Psoas muscle (tissue), 8 donors: ENCODE measurements around the gene SH3BP4. TPM values are rescaled to one million over a fixed set of nuclear protein-coding genes. Genes with fewer than 3 reads are reported as not detected.

ENCODE experiments used
- ATAC-seq, 4 donors: fragments of 200-7000 bp; cut with Tn5 transposase; one replicate each; pipeline ENCODE4 v1.9.1; 2020; ENCODE audit warnings: moderate library complexity in 3 of 4, mild to moderate bottlenecking in 2 of 4
- DNase-seq, 2 donors: peaks; one replicate each; pipeline ENCODE4 v3.0.0-alpha.2; 2020
- H3K27ac ChIP-seq: fragments of 200-600 bp; one replicate; pipeline ENCODE4 v1.8.0; 2022
- H3K27me3 ChIP-seq, 3 donors: fragments of 200-600 bp in 1 of 3; one replicate each; pipeline versions ENCODE4 v1.6.1 to v1.8.0; 2013 to 2022; ENCODE audit warnings: low read length in 2 of 3, mild to moderate bottlenecking in 2 of 3, moderate library complexity in 1 of 3; ENCODE audit not compliant: insufficient read depth in 3 of 3
- H3K36me3 ChIP-seq, 2 donors: fragments of 200-600 bp in 1 of 2; one replicate each; pipeline versions ENCODE4 v1.6.1 to v1.8.0; 2013 to 2022; ENCODE audit warnings: low read depth in 1 of 2, mild to moderate bottlenecking in 1 of 2, moderate library complexity in 1 of 2; ENCODE audit not compliant: insufficient read depth in 1 of 2
- H3K4me1 ChIP-seq: fragments of 200-600 bp; one replicate; pipeline ENCODE4 v1.8.0; 2022
- H3K4me3 ChIP-seq: fragments of 200-600 bp; one replicate; pipeline ENCODE4 v1.8.0; 2022; ENCODE audit warnings: mild to moderate bottlenecking
- H3K9me3 ChIP-seq: fragments of 200-600 bp; one replicate; pipeline ENCODE4 v1.8.0; 2022
- WGBS, 3 donors: extraction: QIAGEN DNeasy Blood & Tissue Kit; methylation state at CpG; one replicate each; pipeline versions ENCODE4 v1.1.6 to v1.1.7; 2013; 5-methylcytosine and 5-hydroxymethylcytosine counted together
- intact Hi-C, 2 donors: fragments of 100-400 bp; cut with DNase I; formaldehyde crosslinking; loops; one replicate each; pipeline versions ENCODE4 v1.11.0 to v1.14.2; 2022
- polyA plus RNA-seq, 3 donors: library from polyadenylated mRNA; stranded (reverse); fragments of 200-250 nt; gene quantifications; one replicate each; pipeline ENCODE4 v1.2.3, GENCODE V29; 2013
- total RNA-seq, 4 donors: library from RNA; stranded (reverse); fragmentation: NEBNext Ultra II Directional in 2 of 4; extraction: Animal tissue kit (Norgen Biotek cat#: 25700) in 2 of 4; gene quantifications; one replicate each; pipeline versions ENCODE4 v1.2.1 to v1.2.4, GENCODE V29; 2021 to 2023
- TF ChIP-seq, protein P1 (sequence below): fragments of 200-600 bp; IDR thresholded peaks from one replicate; pipeline ENCODE4 v1.8.0; 2022; ENCODE audit warnings: antibody characterized with exemption
- donor health status: healthy with polysubstance abuse.
- donor health status: DM: no; HTN: no; CAD: no; lungs with moderate emphysema.
- donor health status: Bipolar disorder and iron deficiency.
- donor health status: healthy.
- donor health status: DM: yes; HTN: yes; CAD: no.
- donor health status: DM: no; HTN: no; CAD: no.
- donor health status: DM: no; HTN: no; CAD: no.
- donor health status: DM: yes; HTN: yes; CAD: no.

SH3BP4 gene
- total and polyA plus RNA-seq, 7 donors, result 3.0 to 14.9 (median 9.4) TPM

DNA sequence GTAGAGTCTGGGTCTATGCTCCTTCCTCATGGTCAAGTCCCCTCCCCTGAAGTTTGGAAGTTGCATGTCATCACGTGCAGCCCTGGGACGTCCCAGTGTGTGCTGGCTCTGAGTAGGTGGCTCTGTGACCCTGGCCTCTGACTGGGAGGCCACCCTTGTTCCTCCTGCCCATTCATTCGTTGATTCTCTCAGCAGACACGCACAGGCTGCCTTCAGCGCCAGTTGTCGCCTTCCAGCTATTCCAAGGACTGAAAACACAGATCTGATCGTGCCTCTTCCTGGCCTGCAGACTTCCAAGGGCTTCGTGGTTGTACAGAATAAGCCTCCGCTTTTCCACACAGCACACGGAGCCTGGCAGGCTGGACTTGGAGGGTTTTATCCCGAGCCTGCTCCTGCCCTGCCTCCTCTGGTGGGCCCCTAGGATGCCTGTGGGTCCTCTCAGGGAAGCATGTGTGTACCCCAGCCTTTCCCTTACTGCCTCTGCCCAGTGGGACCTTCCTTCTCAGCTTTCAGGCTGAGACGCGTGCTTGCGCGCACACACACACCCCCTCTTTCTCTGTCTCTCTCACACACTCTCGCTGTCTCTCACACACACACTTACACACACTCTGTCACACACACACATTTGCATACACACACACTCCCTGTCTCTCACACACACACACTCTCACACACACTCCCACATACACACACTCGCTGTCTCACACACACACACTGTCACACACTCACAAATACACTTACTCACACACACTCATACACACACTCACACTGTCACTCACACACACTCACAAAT lies 17.7 kb downstream of the SH3BP4 start:
- 59 to 61% (median 61%) methylated on average over 17 of the region's 17 CpGs for WGBS, 3 donors
- TF ChIP-seq, protein P1, sequence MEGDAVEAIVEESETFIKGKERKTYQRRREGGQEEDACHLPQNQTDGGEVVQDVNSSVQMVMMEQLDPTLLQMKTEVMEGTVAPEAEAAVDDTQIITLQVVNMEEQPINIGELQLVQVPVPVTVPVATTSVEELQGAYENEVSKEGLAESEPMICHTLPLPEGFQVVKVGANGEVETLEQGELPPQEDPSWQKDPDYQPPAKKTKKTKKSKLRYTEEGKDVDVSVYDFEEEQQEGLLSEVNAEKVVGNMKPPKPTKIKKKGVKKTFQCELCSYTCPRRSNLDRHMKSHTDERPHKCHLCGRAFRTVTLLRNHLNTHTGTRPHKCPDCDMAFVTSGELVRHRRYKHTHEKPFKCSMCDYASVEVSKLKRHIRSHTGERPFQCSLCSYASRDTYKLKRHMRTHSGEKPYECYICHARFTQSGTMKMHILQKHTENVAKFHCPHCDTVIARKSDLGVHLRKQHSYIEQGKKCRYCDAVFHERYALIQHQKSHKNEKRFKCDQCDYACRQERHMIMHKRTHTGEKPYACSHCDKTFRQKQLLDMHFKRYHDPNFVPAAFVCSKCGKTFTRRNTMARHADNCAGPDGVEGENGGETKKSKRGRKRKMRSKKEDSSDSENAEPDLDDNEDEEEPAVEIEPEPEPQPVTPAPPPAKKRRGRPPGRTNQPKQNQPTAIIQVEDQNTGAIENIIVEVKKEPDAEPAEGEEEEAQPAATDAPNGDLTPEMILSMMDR, result no peak
- Histone ChIP-seq H3K36me3 (no peaks in the 10 kb centered on the region), H3K27me3 (no peaks in the 10 kb centered on the region), H3K9me3 (no peaks in the 10 kb centered on the region), H3K27ac (no peak overlapping the region), H3K4me1 (peaks cover 3% of the 10 kb centered on the region), H3K4me3 (no peak overlapping the region)
- DNase-seq (no peak), ATAC-seq (no peak)
- intact Hi-C loops, result no loop called here

DNA sequence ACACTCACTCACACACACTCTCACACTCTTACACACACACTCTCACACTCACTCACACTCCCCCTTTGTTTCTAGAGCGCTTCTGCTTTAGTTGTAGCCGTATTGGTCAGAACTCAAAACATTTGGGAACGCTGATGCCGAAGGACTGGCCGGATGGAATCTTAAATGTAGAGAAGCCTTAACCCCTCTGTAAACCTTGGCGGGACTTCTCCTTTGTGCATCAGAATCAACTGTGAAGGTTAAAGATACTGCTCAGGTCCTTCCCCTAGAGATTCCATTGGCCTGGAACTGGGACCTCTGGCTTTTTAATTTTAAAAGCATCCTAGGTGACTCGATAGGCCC lies 18.3 kb downstream of the SH3BP4 start:
- Histone ChIP-seq H3K36me3 (no peaks in the 10 kb centered on the region), H3K4me3 (no peak overlapping the region), H3K27ac (no peak overlapping the region), H3K4me1 (peaks cover 7% of the 10 kb centered on the region), H3K27me3 (no peaks in the 10 kb centered on the region), H3K9me3 (no peaks in the 10 kb centered on the region)
- 86 to 92% (median 88%) methylated on average over 7 of the region's 7 CpGs for WGBS, 3 donors
- intact Hi-C loops, result no loop called here
- ATAC-seq (no peak), DNase-seq (no peak)
- TF ChIP-seq, protein P1, result no peak

GRCh38 chr2:234970477-234970882 lies 18.7 kb downstream of the SH3BP4 start:
- H3K27me3 ChIP-seq, result no peaks in the 10 kb centered on the region
- TF ChIP-seq, protein P1, result no peak
- no peaks in the 10 kb centered on the region for H3K36me3 ChIP-seq
- ATAC-seq (no peak), DNase-seq (no peak)
- no peak overlapping the region for H3K4me3 ChIP-seq
- no peaks in the 10 kb centered on the region for H3K9me3 ChIP-seq
- intact Hi-C loops, result no loop called here
- 70 to 81% (median 73%) methylated on average over 13 of the region's 13 CpGs for WGBS, 3 donors
- no peak overlapping the region for H3K27ac ChIP-seq
- H3K4me1 ChIP-seq, result peaks cover 11% of the 10 kb centered on the region

- WGBS, 3 donors, result 91 to 95% (median 94%) methylated on average over 7 of the region's 7 CpGs
- DNase-seq (no peak), ATAC-seq (no peak)
- H3K4me1 ChIP-seq, result peaks cover 12% of the 10 kb centered on the region
- no peak overlapping the region for H3K4me3 ChIP-seq
- intact Hi-C loops, result no loop called here
- TF ChIP-seq, protein P1, result no peak
- H3K36me3 ChIP-seq, result no peaks in the 10 kb centered on the region
- no peak overlapping the region for H3K27ac ChIP-seq
- H3K27me3 ChIP-seq, result no peaks in the 10 kb centered on the region
- no peaks in the 10 kb centered on the region for H3K9me3 ChIP-seq
Measured at GRCh38 chr2:234971496-234971895, 19.7 kb downstream of the SH3BP4 start.

GRCh38 chr2:234973008-234973407 lies 21.2 kb downstream of the SH3BP4 start:
- Histone ChIP-seq H3K9me3 (no peaks in the 10 kb centered on the region), H3K4me3 (no peak overlapping the region), H3K27me3 (no peaks in the 10 kb centered on the region), H3K4me1 (peaks cover 12% of the 10 kb centered on the region), H3K36me3 (no peaks in the 10 kb centered on the region), H3K27ac (no peak overlapping the region)
- WGBS, 3 donors, result 78 to 82% (median 79%) methylated on average over 8 of the region's 8 CpGs
- no peak for ATAC-seq
- no peak for DNase-seq
- intact Hi-C loops, result no loop called here
- TF ChIP-seq, protein P1, result no peak
